Hepatocyte (in vitro differentiated cells): ENCODE measurements around the gene TMPRSS6. TPM values are rescaled to one million over a fixed set of nuclear protein-coding genes. Genes with fewer than 3 reads are reported as not detected.

ENCODE experiments used
- DNase-seq: peaks from one replicate; pipeline ENCODE4 v3.0.0-alpha.2; 2016; ENCODE audit warnings: low spot score
- H2AFZ ChIP-seq: fragments of 200-600 bp; sonication (generic); 2 replicates; pipeline ENCODE4 v1.6.0; 2016; ENCODE audit warnings: antibody characterized with exemption, mild to moderate bottlenecking
- H3K27ac ChIP-seq: fragments of 200-600 bp; sonication (generic); 2 replicates; pipeline ENCODE4 v1.5.1; 2016; ENCODE audit warnings: mild to moderate bottlenecking
- H3K27me3 ChIP-seq: fragments of 200-600 bp; sonication (generic); 2 replicates; pipeline ENCODE4 v1.6.1; 2016
- H3K36me3 ChIP-seq: fragments of 200-600 bp; sonication (generic); replicated peaks from 2 replicates; pipeline ENCODE4 v1.5.1; 2016; ENCODE audit warnings: low read depth; ENCODE audit not compliant: insufficient read depth
- H3K4me1 ChIP-seq: fragments of 200-600 bp; sonication (generic); 2 replicates; pipeline ENCODE4 v1.5.1; 2016; ENCODE audit warnings: mild to moderate bottlenecking, moderate library complexity; ENCODE audit not compliant: insufficient read depth
- H3K4me2 ChIP-seq: fragments of 200-600 bp; sonication (generic); 2 replicates; pipeline ENCODE4 v1.6.0; 2016
- H3K4me3 ChIP-seq: fragments of 200-600 bp; sonication (generic); 2 replicates; pipeline ENCODE4 v1.5.1; 2016; ENCODE audit warnings: mild to moderate bottlenecking
- H3K79me2 ChIP-seq: fragments of 200-600 bp; sonication (generic); 2 replicates; pipeline ENCODE4 v1.6.0; 2017; ENCODE audit warnings: mild to moderate bottlenecking
- H3K9me2 ChIP-seq: fragments of 200-600 bp; sonication (generic); replicated peaks from 2 replicates; pipeline ENCODE4 v1.6.0; 2017; ENCODE audit warnings: mild to moderate bottlenecking; ENCODE audit not compliant: insufficient read depth
- H3K9me3 ChIP-seq: fragments of 200-600 bp; sonication (generic); 2 replicates; pipeline ENCODE4 v1.5.1; 2016; ENCODE audit warnings: low read depth, mild to moderate bottlenecking
- H4K20me1 ChIP-seq: fragments of 200-600 bp; sonication (generic); 2 replicates; pipeline ENCODE4 v1.6.0; 2016; ENCODE audit warnings: mild to moderate bottlenecking; ENCODE audit not compliant: insufficient read depth, poor library complexity, severe bottlenecking
- CTCF ChIP-seq: fragments of 200-600 bp; sonication (generic); IDR thresholded peaks from 2 replicates; pipeline ENCODE4 v1.5.1; 2016; ENCODE audit warnings: antibody characterized with exemption, mild to moderate bottlenecking; ENCODE audit not compliant: poor library complexity
- EZH2 ChIP-seq: fragments of 200-600 bp; sonication (generic); IDR thresholded peaks from 2 replicates; pipeline ENCODE4 v1.6.1; 2016; ENCODE audit warnings: antibody characterized with exemption, mild to moderate bottlenecking, borderline replicate concordance
- EZH2phosphoT487 ChIP-seq: fragments of 200-600 bp; sonication (generic); IDR thresholded peaks from one replicate; pipeline ENCODE4 v1.6.1; 2018; ENCODE audit warnings: antibody characterized with exemption, mild to moderate bottlenecking, low read depth, moderate library complexity; ENCODE audit not compliant: unreplicated experiment, severe bottlenecking
- WGBS: methylation state at CpG from one replicate; pipeline ENCODE4 v1.1.6; 2016; ENCODE audit warnings: low lambda C conversion rate; ENCODE audit errors: missing lambda C conversion rate; 5-methylcytosine and 5-hydroxymethylcytosine counted together
- polyA plus RNA-seq: library from polyadenylated mRNA; unstranded; fragments of >200 nt; fragmentation: Nextera tagmentation; extraction: Ambion mirVana; gene quantifications from 2 replicates; pipeline ENCODE4 v1.2.1, GENCODE V29; 2016
- total RNA-seq: library from RNA; depleted of rRNA; stranded (reverse); fragments of >200 nt; gene quantifications from 2 replicates; pipeline ENCODE4 v1.2.3, GENCODE V29; 2014

The TMPRSS6 gene
- total and polyA plus RNA-seq, 2 experiments from 2014 or later, result 34.4 to 49.8 TPM

- TF ChIP-seq CTCF (no peak), EZH2 (no peak), EZH2phosphoT487 (no peak)
- WGBS, result 92% methylated on average over 7 of the region's 7 CpGs
These were observed 23.3 kb upstream of the TMPRSS6 start for GRCh38 chr22:37132773-37133172.

DNA sequence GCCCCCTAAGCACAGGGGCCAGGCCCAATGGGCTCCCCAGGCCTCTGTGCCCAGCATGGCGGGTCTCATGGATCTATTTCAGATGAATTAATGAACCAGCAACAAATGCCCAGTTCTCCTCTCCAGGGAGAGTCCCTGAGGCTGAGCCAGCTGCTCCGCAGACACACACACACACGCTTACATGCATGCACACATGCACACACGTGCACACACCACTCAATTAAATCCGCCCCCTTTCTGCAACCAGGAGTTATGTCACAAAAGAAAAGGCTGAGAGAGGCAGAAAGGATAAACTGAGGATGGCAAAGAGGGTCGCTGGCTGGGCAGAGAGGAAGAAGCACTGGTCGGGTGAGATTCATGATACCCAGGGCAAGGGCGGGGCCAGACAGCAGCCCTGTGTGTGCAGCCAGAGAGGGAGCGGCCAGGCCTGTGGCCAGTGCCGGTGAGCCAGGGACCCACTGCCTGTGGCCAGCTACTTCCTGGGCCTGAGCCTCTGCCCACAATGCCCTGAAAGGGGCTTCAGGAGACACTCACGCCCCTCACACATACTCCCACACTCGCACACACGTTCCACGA is 20.4 kb upstream of the TMPRSS6 start:
- H3K4me1 ChIP-seq, result no peaks in the 10 kb centered on the region
- no peak overlapping the region for H3K27ac ChIP-seq
- DNase-seq, result no peak
- H3K4me2 ChIP-seq, result no peak overlapping the region
- H3K9me2 ChIP-seq, result no peaks in the 10 kb centered on the region
- H2AFZ ChIP-seq, result no peak overlapping the region
- H3K27me3 ChIP-seq, result no peaks in the 10 kb centered on the region
- no peaks in the 10 kb centered on the region for H3K9me3 ChIP-seq
- H4K20me1 ChIP-seq, result no peaks in the 10 kb centered on the region
- TF ChIP-seq CTCF (no peak), EZH2phosphoT487 (no peak), EZH2 (no peak)
- H3K4me3 ChIP-seq, result no peak overlapping the region
- H3K79me2 ChIP-seq, result no peaks in the 10 kb centered on the region
- no peaks in the 10 kb centered on the region for H3K36me3 ChIP-seq
- 93% methylated on average over 13 of the region's 14 CpGs for WGBS

More at GRCh38 chr22:37132773-37133172, 23.3 kb upstream of the TMPRSS6 start:
- no peaks in the 10 kb centered on the region for H4K20me1 ChIP-seq
- no peak overlapping the region for H3K27ac ChIP-seq
- H3K4me2 ChIP-seq, result no peak overlapping the region
- no peaks in the 10 kb centered on the region for H3K79me2 ChIP-seq
- no peaks in the 10 kb centered on the region for H3K36me3 ChIP-seq
- H3K27me3 ChIP-seq, result no peaks in the 10 kb centered on the region
- no peak for DNase-seq
- no peaks in the 10 kb centered on the region for H3K4me1 ChIP-seq
- H3K9me2 ChIP-seq, result no peaks in the 10 kb centered on the region
- no peak overlapping the region for H2AFZ ChIP-seq
- no peak overlapping the region for H3K4me3 ChIP-seq
- no peaks in the 10 kb centered on the region for H3K9me3 ChIP-seq

GRCh38 chr22:37128555-37129281 is 19.2 kb upstream of the TMPRSS6 start:
- no peaks in the 10 kb centered on the region for H3K4me1 ChIP-seq
- DNase-seq, result no peak
- H3K9me3 ChIP-seq, result no peaks in the 10 kb centered on the region
- no peaks in the 10 kb centered on the region for H3K36me3 ChIP-seq
- no peak overlapping the region for H2AFZ ChIP-seq
- H4K20me1 ChIP-seq, result no peaks in the 10 kb centered on the region
- no peak overlapping the region for H3K27ac ChIP-seq
- no peaks in the 10 kb centered on the region for H3K79me2 ChIP-seq
- WGBS, result 93% methylated on average over 12 of the region's 12 CpGs
- H3K4me2 ChIP-seq, result no peak overlapping the region
- TF ChIP-seq EZH2phosphoT487 (no peak), EZH2 (no peak), CTCF (no peak)
- H3K4me3 ChIP-seq, result no peak overlapping the region
- no peaks in the 10 kb centered on the region for H3K9me2 ChIP-seq
- H3K27me3 ChIP-seq, result no peaks in the 10 kb centered on the region
